Panc1 (cell line): ENCODE measurements around the gene TPRX1. TPM values are rescaled to one million over a fixed set of nuclear protein-coding genes. Genes with fewer than 3 reads are reported as not detected.

Experiments
- ATAC-seq: fragments of 200-7000 bp; cut with Tn5 transposase; 2 replicates; pipeline ENCODE4 v1.9.1; 2020; ENCODE audit warnings: mild to moderate bottlenecking, moderate library complexity
- BruUV-seq: library from RNA; stranded (reverse); fragments of 400-500 nt; replicated peaks from 2 replicates; lab custom pipeline; 2021; lab: Mats Ljungman, UMichigan
- CTCF ChIA-PET: fragments of 300-600 bp; sonication (Branson Sonifier 250); formaldehyde crosslinking; loops from one replicate; lab custom pipeline; 2022; ENCODE audit warnings: antibody characterized with exemption; lab: Charles Lee
- POLR2A ChIA-PET: fragments of 300-600 bp; sonication (Branson Sonifier 250); formaldehyde crosslinking; loops from one replicate; lab custom pipeline; 2022; ENCODE audit warnings: antibody characterized with exemption; lab: Charles Lee
- DNase-seq: peaks from one replicate; pipeline ENCODE4 v3.0.0-alpha.2; 2010; ENCODE audit warnings: low read depth, low spot score
- H3K27ac ChIP-seq: 2 replicates; pipeline ENCODE4 v1.5.1; 2011; ENCODE audit warnings: mild to moderate bottlenecking, low read length, inconsistent platforms
- H3K27me3 ChIP-seq: fragments of 200-500 bp; sonication (Bioruptor generic); 2 replicates; pipeline ENCODE4 v1.6.0; 2014; ENCODE audit warnings: low read length, inconsistent platforms; ENCODE audit not compliant: control insufficient read depth, insufficient read depth
- H3K36me3 ChIP-seq: fragments of 200-500 bp; sonication (Bioruptor generic); 2 replicates; pipeline ENCODE4 v1.5.1; 2014; ENCODE audit warnings: inconsistent platforms, mild to moderate bottlenecking, low read length, moderate library complexity; ENCODE audit not compliant: control insufficient read depth, insufficient read depth
- H3K4me1 ChIP-seq: 2 replicates; pipeline ENCODE4 v1.5.1; 2011; ENCODE audit warnings: inconsistent platforms, mild to moderate bottlenecking, low read length, moderate library complexity; ENCODE audit not compliant: control insufficient read depth, insufficient read depth
- H3K4me3 ChIP-seq, 2 experiments: 2 replicates each; pipeline ENCODE4 v1.5.1; 2011 to 2012; ENCODE audit warnings: low read depth in 2 of 2, low read length in 2 of 2, mild to moderate bottlenecking in 2 of 2, inconsistent platforms in 1 of 2, moderate library complexity in 1 of 2
- H3K9me3 ChIP-seq: fragments of 200-500 bp; sonication (Bioruptor generic); 2 replicates; pipeline ENCODE4 v1.5.1; 2014; ENCODE audit warnings: low read depth, mild to moderate bottlenecking, inconsistent platforms, low read length, moderate library complexity; ENCODE audit not compliant: control insufficient read depth, insufficient read depth
- POLR2AphosphoS5 ChIP-seq: IDR thresholded peaks from 2 replicates; pipeline ENCODE4 v1.6.1; 2012; ENCODE audit warnings: mild to moderate bottlenecking, low read depth, low read length, moderate library complexity
- SIN3A ChIP-seq: IDR thresholded peaks from 2 replicates; pipeline ENCODE4 v1.6.1; 2012; ENCODE audit warnings: low read depth, mild to moderate bottlenecking, low read length, moderate library complexity, borderline replicate concordance; ENCODE audit not compliant: insufficient read depth
- TCF7L2 ChIP-seq: IDR thresholded peaks from 2 replicates; pipeline ENCODE4 v1.6.1; 2011; ENCODE audit warnings: mild to moderate bottlenecking, low read depth, low read length, inconsistent platforms
- in situ Hi-C: cut with HindIII; loops from 2 replicates; pipeline ENCODE4 v1.10.0; 2016; ENCODE audit warnings: low sequenced_read_pairs, low pct_unique_long_range_greater_than_20kb
- intact Hi-C: fragments of 100-400 bp; cut with micrococcal nuclease; formaldehyde crosslinking; loops from one replicate; pipeline ENCODE4 v1.10.0; 2022; ENCODE audit not compliant: unreplicated experiment
- total RNA-seq: library from RNA; stranded (reverse); gene quantifications from one replicate; pipeline ENCODE4 v1.2.1, GENCODE V29; 2021; ENCODE audit not compliant: unreplicated experiment
- TF ChIP-seq, protein P1 (sequence below): fragments of 450-650 bp; IDR thresholded peaks from 2 replicates; pipeline ENCODE4 v1.5.1; 2017; ENCODE audit warnings: mild to moderate bottlenecking
- TF ChIP-seq, protein P2 (sequence below), 2 experiments: IDR thresholded peaks; 2 replicates each; pipeline ENCODE4 v1.6.1; 2011 to 2012; ENCODE audit warnings: low read depth in 2 of 2, control low read depth in 1 of 2, low read length in 1 of 2, mild to moderate bottlenecking in 1 of 2, moderate library complexity in 1 of 2; ENCODE audit not compliant: insufficient read depth in 1 of 2

Gene TPRX1
- total RNA-seq, 1 experiment from 2014 or later, result not detected

DNA sequence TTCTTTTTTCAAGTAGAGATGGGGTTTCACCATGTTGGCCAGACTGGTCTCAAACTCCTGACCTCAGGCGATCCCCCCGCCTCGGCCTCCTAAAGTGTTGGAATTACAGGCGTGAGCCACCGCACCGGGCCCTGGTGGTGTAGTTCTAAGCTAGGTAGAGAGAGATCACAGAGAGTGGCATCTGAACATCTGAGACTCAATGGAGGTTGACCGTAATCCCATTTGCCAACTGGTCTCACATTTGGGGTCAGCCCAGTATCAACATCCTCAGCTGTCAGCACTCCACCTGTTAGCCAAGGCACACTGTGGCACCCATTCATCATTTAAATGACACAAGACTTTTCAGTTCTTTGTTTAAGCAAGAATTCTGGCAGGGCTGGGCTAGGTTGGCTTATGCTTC lies 17.8 kb downstream of the TPRX1 start:
- no TSS peak for BruUV-seq
- intact Hi-C loops (no loop called here), in situ Hi-C loops (no loop called here)
- Histone ChIP-seq H3K36me3 (no peaks in the 10 kb centered on the region), H3K4me1 (no peaks in the 10 kb centered on the region), H3K27me3 (no peaks in the 10 kb centered on the region), H3K27ac (no peak overlapping the region), H3K9me3 (no peaks in the 10 kb centered on the region), H3K4me3 (no peak overlapping the region)
- TF ChIP-seq, protein P1, sequence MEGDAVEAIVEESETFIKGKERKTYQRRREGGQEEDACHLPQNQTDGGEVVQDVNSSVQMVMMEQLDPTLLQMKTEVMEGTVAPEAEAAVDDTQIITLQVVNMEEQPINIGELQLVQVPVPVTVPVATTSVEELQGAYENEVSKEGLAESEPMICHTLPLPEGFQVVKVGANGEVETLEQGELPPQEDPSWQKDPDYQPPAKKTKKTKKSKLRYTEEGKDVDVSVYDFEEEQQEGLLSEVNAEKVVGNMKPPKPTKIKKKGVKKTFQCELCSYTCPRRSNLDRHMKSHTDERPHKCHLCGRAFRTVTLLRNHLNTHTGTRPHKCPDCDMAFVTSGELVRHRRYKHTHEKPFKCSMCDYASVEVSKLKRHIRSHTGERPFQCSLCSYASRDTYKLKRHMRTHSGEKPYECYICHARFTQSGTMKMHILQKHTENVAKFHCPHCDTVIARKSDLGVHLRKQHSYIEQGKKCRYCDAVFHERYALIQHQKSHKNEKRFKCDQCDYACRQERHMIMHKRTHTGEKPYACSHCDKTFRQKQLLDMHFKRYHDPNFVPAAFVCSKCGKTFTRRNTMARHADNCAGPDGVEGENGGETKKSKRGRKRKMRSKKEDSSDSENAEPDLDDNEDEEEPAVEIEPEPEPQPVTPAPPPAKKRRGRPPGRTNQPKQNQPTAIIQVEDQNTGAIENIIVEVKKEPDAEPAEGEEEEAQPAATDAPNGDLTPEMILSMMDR, result no peak
- TF ChIP-seq TCF7L2 (no peak), POLR2AphosphoS5 (no peak), SIN3A (no peak)
- TF ChIP-seq, protein P2, sequence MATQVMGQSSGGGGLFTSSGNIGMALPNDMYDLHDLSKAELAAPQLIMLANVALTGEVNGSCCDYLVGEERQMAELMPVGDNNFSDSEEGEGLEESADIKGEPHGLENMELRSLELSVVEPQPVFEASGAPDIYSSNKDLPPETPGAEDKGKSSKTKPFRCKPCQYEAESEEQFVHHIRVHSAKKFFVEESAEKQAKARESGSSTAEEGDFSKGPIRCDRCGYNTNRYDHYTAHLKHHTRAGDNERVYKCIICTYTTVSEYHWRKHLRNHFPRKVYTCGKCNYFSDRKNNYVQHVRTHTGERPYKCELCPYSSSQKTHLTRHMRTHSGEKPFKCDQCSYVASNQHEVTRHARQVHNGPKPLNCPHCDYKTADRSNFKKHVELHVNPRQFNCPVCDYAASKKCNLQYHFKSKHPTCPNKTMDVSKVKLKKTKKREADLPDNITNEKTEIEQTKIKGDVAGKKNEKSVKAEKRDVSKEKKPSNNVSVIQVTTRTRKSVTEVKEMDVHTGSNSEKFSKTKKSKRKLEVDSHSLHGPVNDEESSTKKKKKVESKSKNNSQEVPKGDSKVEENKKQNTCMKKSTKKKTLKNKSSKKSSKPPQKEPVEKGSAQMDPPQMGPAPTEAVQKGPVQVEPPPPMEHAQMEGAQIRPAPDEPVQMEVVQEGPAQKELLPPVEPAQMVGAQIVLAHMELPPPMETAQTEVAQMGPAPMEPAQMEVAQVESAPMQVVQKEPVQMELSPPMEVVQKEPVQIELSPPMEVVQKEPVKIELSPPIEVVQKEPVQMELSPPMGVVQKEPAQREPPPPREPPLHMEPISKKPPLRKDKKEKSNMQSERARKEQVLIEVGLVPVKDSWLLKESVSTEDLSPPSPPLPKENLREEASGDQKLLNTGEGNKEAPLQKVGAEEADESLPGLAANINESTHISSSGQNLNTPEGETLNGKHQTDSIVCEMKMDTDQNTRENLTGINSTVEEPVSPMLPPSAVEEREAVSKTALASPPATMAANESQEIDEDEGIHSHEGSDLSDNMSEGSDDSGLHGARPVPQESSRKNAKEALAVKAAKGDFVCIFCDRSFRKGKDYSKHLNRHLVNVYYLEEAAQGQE (IDR thresholded peaks at IDR 0.05; ENCODE audit: insufficient read depth in 1 of 2, low read depth in 2 of 2, low read length in 1 of 2), result no peak
- DNase-seq (no peak), ATAC-seq (no peak)
- CTCF ChIA-PET, result interaction anchor here (0.5 to 0.6 kb wide), 2 partner anchors 23 to 353 kb away, joined by 4 read pairs; no protein-coding TSS in a partner anchor
- POLR2A ChIA-PET, result no interaction called here

DNA sequence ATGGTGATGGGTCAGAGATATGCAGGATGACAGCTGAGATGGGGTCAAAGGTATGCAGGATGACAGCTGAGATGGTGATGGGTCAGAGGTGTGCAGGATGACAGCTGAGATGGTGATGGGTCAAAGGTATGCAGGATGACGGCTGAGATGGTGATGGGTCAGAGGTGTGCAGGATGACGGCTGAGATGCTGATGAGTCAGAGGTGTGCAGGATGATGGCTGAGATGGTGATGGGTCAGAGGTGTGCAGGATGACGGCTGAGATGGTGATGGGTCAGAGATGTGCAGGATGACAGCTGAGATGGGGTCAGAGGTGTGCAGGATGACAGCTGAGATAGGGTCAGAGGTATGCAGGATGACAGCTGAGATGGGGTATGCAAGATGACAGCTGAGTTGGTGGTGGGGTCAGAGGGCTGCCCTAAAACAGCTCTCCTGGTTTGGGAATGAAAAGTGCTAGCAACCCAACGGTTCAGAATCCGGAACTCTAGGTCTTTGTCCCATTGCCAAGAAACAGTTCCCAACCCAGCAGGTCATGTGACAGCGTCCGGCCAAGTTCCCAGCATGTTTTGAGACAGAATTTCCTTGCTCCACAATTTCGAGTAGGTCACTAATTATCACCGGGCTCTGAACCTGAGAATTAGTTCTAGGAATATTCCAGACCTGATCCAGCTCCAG lies 22.6 kb downstream of the TPRX1 start:
- Histone ChIP-seq H3K27ac (no peak overlapping the region), H3K9me3 (no peaks in the 10 kb centered on the region), H3K36me3 (peaks cover 5% of the 10 kb centered on the region; the same call in 1 of the 2 replicates), H3K27me3 (no peaks in the 10 kb centered on the region), H3K4me1 (no peaks in the 10 kb centered on the region), H3K4me3 (no peak overlapping the region)
- ATAC-seq (no peak), DNase-seq (no peak)
- TF ChIP-seq POLR2AphosphoS5, result no peak
- TF ChIP-seq, protein P1, result no peak
- TF ChIP-seq, protein P2 (IDR thresholded peaks at IDR 0.05; ENCODE audit: insufficient read depth in 1 of 2, low read depth in 2 of 2, low read length in 1 of 2), result no peak
- TF ChIP-seq TCF7L2, result no peak
- in situ Hi-C loops, result no loop called here
- BruUV-seq, result no TSS peak
- ChIA-PET POLR2A (no interaction called here), CTCF (no interaction called here)
- intact Hi-C loops, result no loop called here
